Muscle of leg (tissue), 11 donors: ENCODE measurements around the gene EFCAB7. TPM values are rescaled to one million over a fixed set of nuclear protein-coding genes. Genes with fewer than 3 reads are reported as not detected.
A peak's percentile ranks its signal among the peaks of the same experiment; 100 is the strongest.
"Not testable (repeated sequence)": the region's sequence is repeated elsewhere in the genome, so short reads cannot be mapped to it uniquely, and the experiment has no call there.

Experiments used
- DNase-seq: peaks from one replicate; pipeline ENCODE4 v3.0.0; 2013
- H3K27ac ChIP-seq: one replicate; pipeline ENCODE4 v1.5.1; 2013; ENCODE audit warnings: mild to moderate bottlenecking, low read length, control low read depth
- H3K27me3 ChIP-seq: one replicate; pipeline ENCODE4 v1.6.1; 2013; ENCODE audit warnings: low read length; ENCODE audit not compliant: control insufficient read depth, insufficient read depth
- H3K36me3 ChIP-seq: one replicate; pipeline ENCODE4 v1.6.1; 2013; ENCODE audit warnings: low read length; ENCODE audit not compliant: control insufficient read depth, insufficient read depth
- H3K4me1 ChIP-seq: one replicate; pipeline ENCODE4 v1.6.1; 2013; ENCODE audit warnings: low read length; ENCODE audit not compliant: control insufficient read depth, insufficient read depth
- H3K4me3 ChIP-seq: one replicate; pipeline ENCODE4 v1.5.1; 2013; ENCODE audit warnings: low read length, control low read depth
- H3K9me3 ChIP-seq: replicated peaks from 2 replicates; pipeline ENCODE4 v1.6.1; 2013; ENCODE audit warnings: low read depth, low read length; ENCODE audit not compliant: control insufficient read depth
- WGBS: methylation state at CpG from one replicate; pipeline ENCODE4 v1.1.5; 2013; ENCODE audit warnings: missing lambda C conversion rate; ENCODE audit not compliant: insufficient coverage; 5-methylcytosine and 5-hydroxymethylcytosine counted together
- polyA plus RNA-seq, 8 donors: library from polyadenylated mRNA; unstranded; fragments of 120-200 nt; gene quantifications; one replicate each; pipeline versions ENCODE4 v1.2.1 to v1.2.3, GENCODE V29; 2013; ENCODE audit warnings: inconsistent platforms in 1 of 8, low replicate concordance in 1 of 8; ENCODE audit not compliant: insufficient read length in 8 of 8, insufficient read depth in 1 of 8
- total RNA-seq: library from RNA; stranded (reverse); fragments of 120-200 nt; gene quantifications from one replicate; pipeline ENCODE4 v1.2.4, GENCODE V29; 2013

The EFCAB7 gene
- total and polyA plus RNA-seq, 9 donors, result 7.5 to 12.1 (median 8.8) TPM

GRCh38 chr1:63572686-63573085, 49.4 kb downstream of the EFCAB7 start:
- WGBS, result 100% methylated on average over 3 of the region's 8 CpGs
- DNase-seq, H3K36me3 ChIP-seq, H3K4me3 ChIP-seq, H3K4me1 ChIP-seq, H3K27ac ChIP-seq, H3K9me3 ChIP-seq, H3K27me3 ChIP-seq: not testable (repeated sequence)

GRCh38 chr1:63574203-63574796, 51.0 kb downstream of the EFCAB7 start:
- not testable (repeated sequence) for H3K27ac ChIP-seq, H3K9me3 ChIP-seq, H3K27me3 ChIP-seq, DNase-seq, H3K4me3 ChIP-seq, H3K36me3 ChIP-seq, H3K4me1 ChIP-seq
- WGBS, result no CpG with 5 or more reads among the region's 2 CpGs

GRCh38 chr1:63575340-63575826, 52.1 kb downstream of the EFCAB7 start:
- no peaks in the 10 kb centered on the region for H3K36me3 ChIP-seq
- WGBS, result no CpG with 5 or more reads among the region's 4 CpGs
- no peaks in the 10 kb centered on the region for H3K4me1 ChIP-seq
- no peaks in the 10 kb centered on the region for H3K27me3 ChIP-seq
- H3K27ac ChIP-seq, result no peak overlapping the region
- no peaks in the 10 kb centered on the region for H3K9me3 ChIP-seq
- H3K4me3 ChIP-seq, result no peak overlapping the region
- peak; percentile 52 for DNase-seq

- not testable (repeated sequence) for H3K27ac ChIP-seq, H3K36me3 ChIP-seq, H3K4me1 ChIP-seq, H3K9me3 ChIP-seq, H3K4me3 ChIP-seq, H3K27me3 ChIP-seq, DNase-seq
- WGBS, result no CpG with 5 or more reads among the region's 1 CpG
These were observed 63.0 kb downstream of the EFCAB7 start for GRCh38 chr1:63586326-63586725.

- DNase-seq, result peak; percentile 59
- H3K9me3 ChIP-seq, result peaks cover 2% of the 10 kb centered on the region
- WGBS, result no CpG with 5 or more reads among the region's 3 CpGs
- H3K4me1 ChIP-seq, result peaks cover 12% of the 10 kb centered on the region
- H3K36me3 ChIP-seq, result no peaks in the 10 kb centered on the region
- no peak overlapping the region for H3K4me3 ChIP-seq
- no peak overlapping the region for H3K27ac ChIP-seq
- H3K27me3 ChIP-seq, result no peaks in the 10 kb centered on the region
These were observed 66.8 kb downstream of the EFCAB7 start for GRCh38 chr1:63590166-63590560.

- peaks cover 12% of the 10 kb centered on the region for H3K4me1 ChIP-seq
- H3K27me3 ChIP-seq, result no peaks in the 10 kb centered on the region
- H3K36me3 ChIP-seq, result no peaks in the 10 kb centered on the region
- peak overlapping the region; percentile 91 for H3K4me3 ChIP-seq
- peak overlapping the region; percentile 94 for H3K27ac ChIP-seq
- no peak for DNase-seq
- no peaks in the 10 kb centered on the region for H3K9me3 ChIP-seq
- WGBS, result 19% methylated on average over 9 of the region's 18 CpGs
These were observed 69.4 kb downstream of the EFCAB7 start for GRCh38 chr1:63592536-63593302.

- DNase-seq, result peak; percentile 90
- Histone ChIP-seq H3K4me3 (peak within 1 kb of the TSS; percentile 91), H3K9me3 (no peaks in the 10 kb centered on the region), H3K36me3 (no peaks in the 10 kb centered on the region), H3K4me1 (peaks cover 12% of the 10 kb centered on the region), H3K27me3 (no peaks in the 10 kb centered on the region), H3K27ac (peak within 1 kb of the TSS; percentile 94)
- under 1% methylated on average over 64 of the region's 64 CpGs for WGBS
These were observed 70.1 kb downstream of the EFCAB7 start, which contains the start of gene PGM1 for GRCh38 chr1:63593303-63593885. PGM1 (plus strand) TSS chr1:63593411; CDS start chr1:63593489, 78 bp downstream.

- Histone ChIP-seq H3K9me3 (no peaks in the 10 kb centered on the region), H3K36me3 (no peaks in the 10 kb centered on the region), H3K4me3 (peak overlapping the region; percentile 91), H3K27me3 (no peaks in the 10 kb centered on the region), H3K4me1 (peaks cover 12% of the 10 kb centered on the region), H3K27ac (peak overlapping the region; percentile 94)
- DNase-seq, result peak; percentile 58
- 5% methylated on average over 53 of the region's 55 CpGs for WGBS
These were observed 70.7 kb downstream of the EFCAB7 start for GRCh38 chr1:63593886-63594605.

- Histone ChIP-seq H3K4me1 (peaks cover 12% of the 10 kb centered on the region), H3K4me3 (no peak overlapping the region), H3K36me3 (no peaks in the 10 kb centered on the region), H3K27me3 (no peaks in the 10 kb centered on the region), H3K27ac (no peak overlapping the region), H3K9me3 (no peaks in the 10 kb centered on the region)
- no CpG with 5 or more reads among the region's 1 CpG for WGBS
- DNase-seq, result no peak
These were observed 72.1 kb downstream of the EFCAB7 start for GRCh38 chr1:63595435-63595834.

GRCh38 chr1:63599799-63600198, 76.5 kb downstream of the EFCAB7 start:
- Histone ChIP-seq H3K4me3 (no peak overlapping the region), H3K9me3 (no peaks in the 10 kb centered on the region), H3K36me3 (no peaks in the 10 kb centered on the region), H3K27me3 (no peaks in the 10 kb centered on the region), H3K27ac (no peak overlapping the region), H3K4me1 (no peaks in the 10 kb centered on the region)
- WGBS, result 92% methylated on average over 2 of the region's 5 CpGs
- DNase-seq, result no peak
